Neural crest cell (in vitro differentiated cells): ENCODE results near the gene NRN1. TPM values are rescaled to one million over a fixed set of nuclear protein-coding genes. Genes with fewer than 3 reads are reported as not detected.
"Not testable (repeated sequence)": the region's sequence is repeated elsewhere in the genome, so short reads cannot be mapped to it uniquely, and the experiment has no call there.

Source experiments
- DNase-seq: peaks from one replicate; pipeline ENCODE4 v3.0.0; 2021; ENCODE audit warnings: low read depth, mixed read lengths, low spot score
- H3K27ac Mint-ChIP-seq: one replicate; pipeline ENCODE4 v1.8.0; 2021; ENCODE audit warnings: mild to moderate bottlenecking, mixed read lengths; ENCODE audit not compliant: unreplicated experiment
- H3K27me3 Mint-ChIP-seq: 2 replicates; pipeline ENCODE4 v1.8.0; 2021; ENCODE audit warnings: low read depth, mild to moderate bottlenecking, mixed read lengths
- H3K36me3 Mint-ChIP-seq: 2 replicates; pipeline ENCODE4 v1.8.0; 2021; ENCODE audit warnings: low read depth, mild to moderate bottlenecking, mixed read lengths
- H3K4me1 Mint-ChIP-seq: 2 replicates; pipeline ENCODE4 v1.8.0; 2021; ENCODE audit warnings: mixed read lengths
- H3K4me3 Mint-ChIP-seq: one replicate; pipeline ENCODE4 v1.8.0; 2021; ENCODE audit warnings: mild to moderate bottlenecking, mixed read lengths
- H3K9me3 Mint-ChIP-seq: 2 replicates; pipeline ENCODE4 v1.8.0; 2021; ENCODE audit warnings: mixed read lengths
- total RNA-seq: library from RNA; stranded (reverse); gene quantifications from 2 replicates; pipeline ENCODE4 v1.2.1, GENCODE V29; 2021
- TF ChIP-seq, protein P1 (sequence below): fragments of 200-600 bp; sonication (generic); conservative IDR thresholded peaks from 2 replicates; pipeline ENCODE4 v1.5.0; 2021; ENCODE audit warnings: antibody characterized with exemption, mild to moderate bottlenecking

The NRN1 gene
- total RNA-seq, 1 donor from 2014 or later = 1.5 TPM

DNA sequence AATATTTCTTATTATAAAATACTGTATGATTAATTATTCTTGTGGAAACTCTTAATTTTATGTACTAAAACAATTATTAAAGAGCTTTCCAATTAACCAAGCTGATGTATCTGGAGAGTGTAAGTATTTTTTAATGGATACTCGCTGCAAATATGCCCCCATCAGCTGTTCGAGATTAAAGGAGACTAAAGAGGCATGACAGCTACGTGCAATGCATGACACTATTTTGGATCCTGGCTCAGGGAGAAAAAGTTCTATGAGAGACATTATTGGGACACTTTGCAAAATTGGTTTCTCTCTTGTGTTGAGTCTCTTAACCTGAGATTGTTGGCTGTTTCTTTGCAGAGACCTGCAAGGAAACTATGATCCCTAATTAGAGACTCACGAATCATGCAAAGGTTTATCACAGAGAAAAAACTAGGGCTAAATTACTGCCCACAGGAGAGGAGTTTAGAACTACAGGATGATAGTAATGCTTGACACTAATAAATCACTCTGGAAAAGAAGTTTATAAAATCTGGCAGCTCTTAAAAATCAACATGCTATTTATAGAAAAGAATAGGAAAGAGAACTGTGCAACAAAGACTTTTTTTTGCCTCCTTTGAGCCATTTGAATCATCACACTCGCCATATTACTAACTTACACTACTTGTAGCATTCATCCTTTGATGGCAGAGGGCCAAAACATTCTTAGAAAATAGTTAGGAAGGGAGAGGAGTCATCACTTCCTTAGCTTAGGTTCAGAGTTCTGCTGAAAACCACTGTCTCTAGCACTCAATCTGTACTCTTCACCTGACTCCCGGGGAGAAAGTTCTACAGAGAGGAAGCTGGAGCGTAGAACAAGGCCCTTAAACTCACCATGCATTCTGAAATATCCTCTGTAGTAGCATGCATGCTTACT is 25.3 kb downstream of the NRN1 start:
- Mint-ChIP-seq H3K27ac (no peak overlapping the region), H3K36me3 (no peaks in the 10 kb centered on the region), H3K9me3 (peaks cover 3% of the 10 kb centered on the region), H3K4me1 (no peaks in the 10 kb centered on the region), H3K4me3 (no peak overlapping the region), H3K27me3 (peaks cover 5% of the 10 kb centered on the region)
- DNase-seq = no peak
- TF ChIP-seq, protein P1, sequence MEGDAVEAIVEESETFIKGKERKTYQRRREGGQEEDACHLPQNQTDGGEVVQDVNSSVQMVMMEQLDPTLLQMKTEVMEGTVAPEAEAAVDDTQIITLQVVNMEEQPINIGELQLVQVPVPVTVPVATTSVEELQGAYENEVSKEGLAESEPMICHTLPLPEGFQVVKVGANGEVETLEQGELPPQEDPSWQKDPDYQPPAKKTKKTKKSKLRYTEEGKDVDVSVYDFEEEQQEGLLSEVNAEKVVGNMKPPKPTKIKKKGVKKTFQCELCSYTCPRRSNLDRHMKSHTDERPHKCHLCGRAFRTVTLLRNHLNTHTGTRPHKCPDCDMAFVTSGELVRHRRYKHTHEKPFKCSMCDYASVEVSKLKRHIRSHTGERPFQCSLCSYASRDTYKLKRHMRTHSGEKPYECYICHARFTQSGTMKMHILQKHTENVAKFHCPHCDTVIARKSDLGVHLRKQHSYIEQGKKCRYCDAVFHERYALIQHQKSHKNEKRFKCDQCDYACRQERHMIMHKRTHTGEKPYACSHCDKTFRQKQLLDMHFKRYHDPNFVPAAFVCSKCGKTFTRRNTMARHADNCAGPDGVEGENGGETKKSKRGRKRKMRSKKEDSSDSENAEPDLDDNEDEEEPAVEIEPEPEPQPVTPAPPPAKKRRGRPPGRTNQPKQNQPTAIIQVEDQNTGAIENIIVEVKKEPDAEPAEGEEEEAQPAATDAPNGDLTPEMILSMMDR = no peak

DNA sequence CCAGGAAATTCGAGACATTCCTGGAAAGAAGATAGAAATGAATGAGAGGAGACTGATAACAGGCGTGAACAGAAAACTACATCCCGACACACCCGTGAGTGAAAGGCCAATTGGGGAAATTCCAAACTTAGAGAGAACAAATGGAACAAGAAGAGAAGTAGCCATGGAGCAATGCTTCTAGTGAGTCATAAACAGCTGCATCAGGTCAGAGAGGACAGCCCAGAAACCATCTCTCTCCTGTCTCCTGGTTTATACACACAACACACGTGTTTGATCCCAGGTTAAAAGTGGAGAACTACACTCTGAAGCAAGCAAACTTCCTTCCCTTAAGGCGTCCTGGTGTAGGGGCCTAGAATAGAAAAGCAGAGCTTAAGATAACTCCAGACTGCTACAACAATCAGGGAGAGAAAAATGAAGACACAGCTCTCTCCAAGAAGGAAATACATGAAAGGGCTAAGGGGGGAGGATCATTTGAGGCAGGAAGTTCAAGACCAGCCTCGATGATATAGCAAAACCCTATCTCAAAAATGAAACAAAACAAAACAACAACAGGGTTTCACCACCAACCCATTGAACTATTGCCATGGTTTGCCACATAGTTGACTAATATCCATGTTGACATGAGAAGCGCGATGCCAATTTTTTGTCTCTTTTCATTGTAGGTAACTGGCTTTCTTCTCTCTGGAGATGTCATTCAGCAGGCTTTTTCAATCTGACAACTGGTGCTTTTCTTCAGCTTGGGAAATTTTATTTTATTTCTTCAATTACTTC is 26.9 kb downstream of the NRN1 start:
- Mint-ChIP-seq H3K9me3 (peaks cover 3% of the 10 kb centered on the region), H3K4me3 (no peak overlapping the region), H3K27ac (no peak overlapping the region), H3K27me3 (peaks cover 5% of the 10 kb centered on the region), H3K36me3 (no peaks in the 10 kb centered on the region), H3K4me1 (no peaks in the 10 kb centered on the region)
- TF ChIP-seq, protein P1 = no peak
- no peak for DNase-seq

GRCh38 chr6:5976811-5977210 is 29.9 kb downstream of the NRN1 start:
- peaks cover 6% of the 10 kb centered on the region for H3K9me3 Mint-ChIP-seq
- no peak for DNase-seq

GRCh38 chr6:5968817-5969734 is 37.6 kb downstream of the NRN1 start:
- H3K4me1 Mint-ChIP-seq = no peaks in the 10 kb centered on the region
- H3K9me3 Mint-ChIP-seq = peaks cover 3% of the 10 kb centered on the region
- H3K4me3 Mint-ChIP-seq = no peak overlapping the region
- no peaks in the 10 kb centered on the region for H3K36me3 Mint-ChIP-seq
- no peak for DNase-seq
- H3K27me3 Mint-ChIP-seq = no peaks in the 10 kb centered on the region
- no peak overlapping the region for H3K27ac Mint-ChIP-seq
- TF ChIP-seq, protein P1 = no peak

More at GRCh38 chr6:5976811-5977210, 29.9 kb downstream of the NRN1 start:
- Mint-ChIP-seq H3K4me3 (no peak overlapping the region), H3K36me3 (no peaks in the 10 kb centered on the region), H3K27ac (no peak overlapping the region), H3K4me1 (no peaks in the 10 kb centered on the region), H3K27me3 (peaks cover 2% of the 10 kb centered on the region)
- TF ChIP-seq, protein P1 = no peak

DNA sequence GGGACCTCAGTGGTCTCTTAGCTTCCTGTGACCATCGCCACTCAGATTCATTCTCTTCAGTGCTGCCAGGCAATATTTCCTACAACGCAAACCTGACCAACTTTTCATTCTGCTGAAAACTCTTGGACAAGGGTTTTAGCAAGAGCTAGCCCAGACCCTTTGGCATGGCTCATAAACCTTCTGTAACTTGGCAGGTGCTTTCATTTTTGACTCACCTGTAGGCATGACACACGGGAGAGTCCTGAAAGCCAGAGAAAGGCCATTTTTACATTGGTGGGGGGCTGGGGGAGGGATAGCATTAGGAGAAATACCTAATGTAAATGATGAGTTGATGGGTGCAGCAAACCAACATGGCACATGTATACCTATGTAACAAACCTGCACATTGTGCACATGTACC is 38.7 kb downstream of the NRN1 start:
- H3K27me3 Mint-ChIP-seq = not testable (repeated sequence)

More for the DNA sequence above, 38.7 kb downstream of the NRN1 start:
- H3K4me3 Mint-ChIP-seq, H3K36me3 Mint-ChIP-seq, H3K27ac Mint-ChIP-seq, H3K9me3 Mint-ChIP-seq, DNase-seq, H3K4me1 Mint-ChIP-seq: not testable (repeated sequence)
